ENCODE data around the gene SPINK5. TPM values are rescaled to one million over a fixed set of nuclear protein-coding genes. Genes with fewer than 3 reads are reported as not detected.

Gene SPINK5
- total RNA-seq, 4 donors from 2014 or later: 0.94 to 47.0 (median 1.6) TPM

DNA sequence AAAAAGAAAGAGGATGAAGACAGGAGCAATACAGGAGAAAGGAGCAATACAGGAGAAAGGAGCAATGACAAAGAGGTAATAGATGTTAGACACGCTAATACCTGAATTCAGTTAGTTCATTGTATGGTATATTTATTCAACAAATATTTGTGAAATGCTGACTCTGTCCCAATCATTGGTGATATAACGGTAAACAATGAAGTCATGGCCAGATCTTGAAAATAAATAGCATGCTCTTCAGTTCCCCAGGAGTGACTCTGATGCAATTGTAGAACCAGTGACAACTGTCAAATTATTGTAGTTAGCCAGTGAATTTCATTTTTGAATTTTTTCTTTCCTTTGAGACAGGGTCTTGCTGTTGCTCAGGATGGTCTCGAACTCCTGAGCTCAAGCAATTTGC lies 56.5 kb downstream of the SPINK5 start:
- 71 to 81% methylated on average over 2 to 3 of the region's 3 CpGs for WGBS, 2 donors (ENCODE audit: low coverage in 1 of 2)
- ATAC-seq: no peak
- Histone ChIP-seq H3K4me1 (no peaks in the 10 kb centered on the region), H3K36me3 (no peaks in the 10 kb centered on the region), H3K9me3 (no peaks in the 10 kb centered on the region), H3K27ac (no peak overlapping the region), H3K27me3 (no peaks in the 10 kb centered on the region), H3K4me3 (no peak overlapping the region)
- no peak for TF ChIP-seq POLR2AphosphoS5 (IDR thresholded peaks at IDR 0.05)
- TF ChIP-seq POLR2A (IDR thresholded peaks at IDR 0.05): no peak
- no peak for TF ChIP-seq EP300 (IDR thresholded peaks at IDR 0.05)
- TF ChIP-seq CTCF (IDR thresholded peaks at IDR 0.05): no peak

GRCh38 chr5:148125641-148126040 lies 61.9 kb downstream of the SPINK5 start:
- Histone ChIP-seq H3K27ac (no peak overlapping the region), H3K4me3 (no peak overlapping the region), H3K4me1 (no peaks in the 10 kb centered on the region), H3K36me3 (no peaks in the 10 kb centered on the region), H3K9me3 (no peaks in the 10 kb centered on the region), H3K27me3 (no peaks in the 10 kb centered on the region)
- WGBS, 2 donors (ENCODE audit: low coverage in 1 of 2): 51 to 56% methylated on average over 3 of the region's 3 CpGs
- TF ChIP-seq POLR2A (IDR thresholded peaks at IDR 0.05): no peak
- no peak for TF ChIP-seq CTCF (IDR thresholded peaks at IDR 0.05)
- no peak for TF ChIP-seq POLR2AphosphoS5 (IDR thresholded peaks at IDR 0.05)
- TF ChIP-seq EP300 (IDR thresholded peaks at IDR 0.05): no peak
- ATAC-seq: no peak

DNA sequence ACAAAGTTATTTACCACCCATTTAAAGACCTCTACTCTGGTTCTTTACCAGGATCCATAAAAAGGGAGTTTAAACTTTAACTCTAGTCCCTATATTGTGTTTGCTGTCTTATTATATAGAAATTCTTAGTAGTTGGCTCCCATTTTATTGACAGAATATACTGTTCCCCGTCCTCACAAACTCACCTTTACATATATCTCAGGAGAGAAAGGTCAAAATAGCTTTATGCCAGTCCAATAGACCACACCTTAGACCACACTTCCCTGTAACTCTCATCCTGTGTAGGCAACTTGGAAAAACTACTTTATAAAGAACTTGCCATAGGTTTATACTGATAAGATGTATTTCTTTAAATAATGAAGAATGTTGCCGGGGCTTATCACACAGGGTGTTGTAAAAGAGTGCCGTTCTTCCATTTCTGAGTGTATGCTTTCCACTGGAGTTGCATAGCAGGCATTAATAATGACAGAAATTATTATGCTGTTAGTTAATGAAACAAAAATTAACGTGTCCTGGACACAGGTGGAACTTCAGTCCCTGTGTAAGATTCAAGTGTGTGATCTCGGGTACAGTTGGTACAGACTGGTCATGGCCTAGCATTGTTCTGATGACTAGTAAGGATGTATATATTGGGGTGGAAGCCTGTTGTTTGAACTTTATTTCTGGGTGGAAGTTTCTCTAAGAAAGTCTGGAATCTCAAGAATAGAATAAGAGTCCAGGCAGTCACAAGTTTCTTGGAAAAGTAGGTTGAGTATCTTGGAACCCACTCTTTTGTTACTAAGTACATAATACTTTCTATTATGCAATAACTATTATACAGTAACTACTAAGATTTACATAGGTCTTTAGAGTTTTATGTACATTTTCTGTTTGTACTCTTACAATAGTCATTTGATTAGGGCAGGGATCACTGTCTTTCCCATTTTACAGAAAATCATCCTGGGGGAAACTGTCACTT lies 71.6 kb downstream of the SPINK5 start:
- no peak for TF ChIP-seq POLR2A (IDR thresholded peaks at IDR 0.05)
- no peak for TF ChIP-seq POLR2AphosphoS5 (IDR thresholded peaks at IDR 0.05)
- no peak for TF ChIP-seq CTCF (IDR thresholded peaks at IDR 0.05)
- no peak for TF ChIP-seq EP300 (IDR thresholded peaks at IDR 0.05)
- Histone ChIP-seq H3K27ac (no peak overlapping the region), H3K9me3 (no peaks in the 10 kb centered on the region), H3K4me3 (no peak overlapping the region), H3K27me3 (no peaks in the 10 kb centered on the region), H3K4me1 (no peaks in the 10 kb centered on the region), H3K36me3 (no peaks in the 10 kb centered on the region)
- WGBS, 2 donors (ENCODE audit: low coverage in 1 of 2): 74 to 100% methylated on average over 3 to 5 of the region's 5 CpGs
- ATAC-seq: no peak

GRCh38 chr5:148140846-148141245 lies 77.1 kb downstream of the SPINK5 start:
- no peak for ATAC-seq
- 73 to 76% methylated on average over 3 of the region's 3 CpGs for WGBS, 2 donors (ENCODE audit: low coverage in 1 of 2)
- TF ChIP-seq CTCF (IDR thresholded peaks at IDR 0.05) (no peak), POLR2AphosphoS5 (IDR thresholded peaks at IDR 0.05) (no peak)

GRCh38 chr5:148141645-148142044 lies 77.9 kb downstream of the SPINK5 start:
- TF ChIP-seq POLR2A (IDR thresholded peaks at IDR 0.05) (no peak), CTCF (IDR thresholded peaks at IDR 0.05) (no peak), EP300 (IDR thresholded peaks at IDR 0.05) (no peak), POLR2AphosphoS5 (IDR thresholded peaks at IDR 0.05) (no peak)
- H3K9me3 ChIP-seq: no peaks in the 10 kb centered on the region
- H3K27ac ChIP-seq: no peak overlapping the region
- H3K4me1 ChIP-seq: no peaks in the 10 kb centered on the region
- no peak for ATAC-seq
- WGBS, 2 donors (ENCODE audit: low coverage in 1 of 2): 80 to 84% methylated on average over 2 of the region's 2 CpGs
- H3K27me3 ChIP-seq: no peaks in the 10 kb centered on the region
- no peaks in the 10 kb centered on the region for H3K36me3 ChIP-seq
- no peak overlapping the region for H3K4me3 ChIP-seq

More at GRCh38 chr5:148140846-148141245, 77.1 kb downstream of the SPINK5 start:
- no peak overlapping the region for H3K4me3 ChIP-seq
- no peaks in the 10 kb centered on the region for H3K27me3 ChIP-seq
- no peaks in the 10 kb centered on the region for H3K36me3 ChIP-seq
- no peaks in the 10 kb centered on the region for H3K4me1 ChIP-seq
- no peak overlapping the region for H3K27ac ChIP-seq
- no peaks in the 10 kb centered on the region for H3K9me3 ChIP-seq
